Adrenal gland (tissue), 12 donors: ENCODE results near the gene TGFA. TPM values are rescaled to one million over a fixed set of nuclear protein-coding genes. Genes with fewer than 3 reads are reported as not detected.

ENCODE experiments used
- DNase-seq, 7 donors: peaks; one replicate each; pipeline ENCODE4 v3.0.0-alpha.2; 2019 to 2020
- H3K27ac ChIP-seq, 5 donors: fragments of 200-600 bp; sonication (generic) in 4 of 5; 1 replicate in 3 of 5; 2 replicates in 2 of 5; pipeline versions ENCODE4 v1.5.1 to v1.8.0; 2016 to 2020; ENCODE audit warnings: mild to moderate bottlenecking in 1 of 5
- H3K27me3 ChIP-seq: fragments of 200-600 bp; 2 replicates; pipeline ENCODE4 v1.8.0; 2021
- H3K36me3 ChIP-seq, 2 donors: fragments of 200-600 bp; replicated peaks in 1 of 2; 1 replicate in 1 of 2; 2 replicates in 1 of 2; pipeline versions ENCODE4 v1.5.1 to v1.8.0; 2018 to 2022
- H3K4me1 ChIP-seq, 2 donors: fragments of 200-600 bp; replicated peaks in 1 of 2; 1 replicate in 1 of 2; 2 replicates in 1 of 2; pipeline versions ENCODE4 v1.5.1 to v1.8.0; 2018 to 2021
- H3K4me3 ChIP-seq, 4 donors: fragments of 200-600 bp; sonication (generic) in 3 of 4; one replicate each; pipeline ENCODE4 v1.5.1; 2016 to 2018
- H3K9me3 ChIP-seq, 3 donors: fragments of 200-600 bp; sonication (generic) in 1 of 3; replicated peaks in 1 of 3; 1 replicate in 2 of 3; 2 replicates in 1 of 3; pipeline versions ENCODE4 v1.5.1 to v1.8.0; 2016 to 2021
- POLR2A ChIP-seq, 2 donors: fragments of 450-650 bp; IDR thresholded peaks; one replicate each; pipeline ENCODE4 v1.6.1; 2017; ENCODE audit warnings: antibody characterized with exemption in 2 of 2, mild to moderate bottlenecking in 2 of 2, moderate library complexity in 1 of 2
- WGBS, 4 donors: extraction: QIAGEN DNeasy Blood & Tissue Kit in 2 of 4; methylation state at CpG; one replicate each; pipeline versions ENCODE4 v1.1.5 to v1.1.7; 2013 to 2017; 5-methylcytosine and 5-hydroxymethylcytosine counted together
- intact Hi-C, 2 donors: fragments of 100-400 bp; cut with DNase I; formaldehyde crosslinking; loops; one replicate each; pipeline versions ENCODE4 v1.14.1 to v1.15.0; 2022 to 2023
- polyA plus RNA-seq, 3 donors: library from polyadenylated mRNA; stranded (reverse); fragments of 200-250 nt in 2 of 3; fragments of 350-450 nt in 1 of 3; fragmentation: Illumina TruSeq in 1 of 3; extraction: RNeasy Lipid Tissue Mini Kit (QIAGEN cat#74804) in 1 of 3; gene quantifications; one replicate each; pipeline ENCODE4 v1.2.3, GENCODE V29; 2013 to 2014
- total RNA-seq, 9 donors: library from RNA; depleted of rRNA in 4 of 9; stranded (reverse); fragments of >200 nt in 4 of 9; fragments of 120-200 nt in 1 of 9; fragmentation: NEBNext Ultra II Directional in 1 of 9; extraction: Animal tissue kit (Norgen Biotek cat#: 25700) in 1 of 9; gene quantifications; one replicate each; pipeline versions ENCODE4 v1.1.0 to v1.2.4, GENCODE V29; 2013 to 2023
- TF ChIP-seq, protein P1 (sequence below), 6 experiments: fragments of 450-650 bp in 4 of 6; fragments of 200-600 bp in 2 of 6; sonication (generic) in 1 of 6; IDR thresholded peaks; 1 replicate in 5 of 6; 2 replicates in 1 of 6; pipeline versions ENCODE4 v1.5.1 to v1.8.0; 2016 to 2021; ENCODE audit warnings: antibody characterized with exemption in 6 of 6, mild to moderate bottlenecking in 2 of 6, moderate library complexity in 1 of 6
- donor health status: healthy with polysubstance abuse.
- donor health status: Bipolar disorder and iron deficiency.
- donor health status: DM: yes; HTN: yes; CAD: no.
- donor health status: DM: no; HTN: no; CAD: no.
- donor health status: DM: no; HTN: no; CAD: no.
- donor health status: DM: yes; HTN: yes; CAD: no.

The TGFA gene
- total and polyA plus RNA-seq, 12 donors: 0.11 to 8.2 (median 0.75) TPM

DNA sequence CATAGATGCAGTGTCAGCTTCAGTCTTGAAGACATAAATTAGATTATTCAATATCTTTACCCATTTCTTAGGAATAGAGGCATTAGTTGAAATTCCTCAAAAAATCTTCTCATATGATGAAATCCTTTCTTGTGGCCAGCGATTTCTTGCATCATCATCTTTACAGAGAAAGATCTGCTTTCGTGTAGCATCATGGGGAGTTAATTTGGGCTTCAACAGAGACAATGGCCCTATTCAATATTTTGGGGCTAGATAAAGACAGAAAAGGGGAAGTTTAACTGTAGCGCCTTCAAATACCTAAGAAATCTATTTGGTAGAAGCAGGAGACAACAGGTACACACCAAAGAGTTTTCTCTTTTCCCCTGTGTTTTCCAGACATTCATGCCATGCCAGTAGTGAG is 73.8 kb downstream of the TGFA start:
- WGBS, 4 donors: 69 to 75% (median 72%) methylated on average over 3 of the region's 3 CpGs
- Histone ChIP-seq H3K4me1 (no peaks in the 10 kb centered on the region), H3K27ac (no peak overlapping the region), H3K9me3 (no peaks in the 10 kb centered on the region), H3K4me3 (no peak overlapping the region), H3K36me3 (no peaks in the 10 kb centered on the region), H3K27me3 (peaks cover 7% of the 10 kb centered on the region)
- TF ChIP-seq POLR2A (IDR thresholded peaks at IDR 0.05): no peak
- TF ChIP-seq, protein P1, sequence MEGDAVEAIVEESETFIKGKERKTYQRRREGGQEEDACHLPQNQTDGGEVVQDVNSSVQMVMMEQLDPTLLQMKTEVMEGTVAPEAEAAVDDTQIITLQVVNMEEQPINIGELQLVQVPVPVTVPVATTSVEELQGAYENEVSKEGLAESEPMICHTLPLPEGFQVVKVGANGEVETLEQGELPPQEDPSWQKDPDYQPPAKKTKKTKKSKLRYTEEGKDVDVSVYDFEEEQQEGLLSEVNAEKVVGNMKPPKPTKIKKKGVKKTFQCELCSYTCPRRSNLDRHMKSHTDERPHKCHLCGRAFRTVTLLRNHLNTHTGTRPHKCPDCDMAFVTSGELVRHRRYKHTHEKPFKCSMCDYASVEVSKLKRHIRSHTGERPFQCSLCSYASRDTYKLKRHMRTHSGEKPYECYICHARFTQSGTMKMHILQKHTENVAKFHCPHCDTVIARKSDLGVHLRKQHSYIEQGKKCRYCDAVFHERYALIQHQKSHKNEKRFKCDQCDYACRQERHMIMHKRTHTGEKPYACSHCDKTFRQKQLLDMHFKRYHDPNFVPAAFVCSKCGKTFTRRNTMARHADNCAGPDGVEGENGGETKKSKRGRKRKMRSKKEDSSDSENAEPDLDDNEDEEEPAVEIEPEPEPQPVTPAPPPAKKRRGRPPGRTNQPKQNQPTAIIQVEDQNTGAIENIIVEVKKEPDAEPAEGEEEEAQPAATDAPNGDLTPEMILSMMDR (IDR thresholded peaks at IDR 0.05): no peak
- DNase-seq: no peak
- intact Hi-C loops: no loop called here

GRCh38 chr2:70477441-70477844 is 76.2 kb downstream of the TGFA start:
- DNase-seq: no peak
- H3K4me3 ChIP-seq: no peak overlapping the region
- TF ChIP-seq POLR2A (IDR thresholded peaks at IDR 0.05): no peak
- TF ChIP-seq, protein P1 (IDR thresholded peaks at IDR 0.05): no peak
- no peak overlapping the region for H3K27ac ChIP-seq
- intact Hi-C loops: no loop called here
- no peaks in the 10 kb centered on the region for H3K4me1 ChIP-seq
- WGBS, 4 donors: 20 to 50% (median 28%) methylated on average over 1 of the region's 1 CpG
- H3K27me3 ChIP-seq: peaks cover 7% of the 10 kb centered on the region
- no peaks in the 10 kb centered on the region for H3K9me3 ChIP-seq
- H3K36me3 ChIP-seq: no peaks in the 10 kb centered on the region

GRCh38 chr2:70475266-70475665 is 78.4 kb downstream of the TGFA start:
- peak in 1 of 7 donors; percentile 16 for DNase-seq
- H3K36me3 ChIP-seq: no peaks in the 10 kb centered on the region
- H3K4me3 ChIP-seq: no peak overlapping the region
- no peaks in the 10 kb centered on the region for H3K4me1 ChIP-seq
- no peak for TF ChIP-seq POLR2A (IDR thresholded peaks at IDR 0.05)
- TF ChIP-seq, protein P1 (IDR thresholded peaks at IDR 0.05): no peak
- H3K27me3 ChIP-seq: peaks cover 7% of the 10 kb centered on the region
- intact Hi-C loops: no loop called here
- no peaks in the 10 kb centered on the region for H3K9me3 ChIP-seq
- WGBS, 4 donors: 56 to 82% (median 75%) methylated on average over 5 of the region's 5 CpGs
- H3K27ac ChIP-seq: no peak overlapping the region

GRCh38 chr2:70474256-70474848 is 79.3 kb downstream of the TGFA start:
- H3K27me3 ChIP-seq: peaks cover 7% of the 10 kb centered on the region
- TF ChIP-seq, protein P1 (IDR thresholded peaks at IDR 0.05): no peak
- TF ChIP-seq POLR2A (IDR thresholded peaks at IDR 0.05): no peak
- 45 to 71% (median 52%) methylated on average over 1 of the region's 1 CpG for WGBS, 4 donors
- no peaks in the 10 kb centered on the region for H3K9me3 ChIP-seq
- H3K4me3 ChIP-seq: no peak overlapping the region
- H3K27ac ChIP-seq: no peak overlapping the region
- intact Hi-C loops: no loop called here
- H3K36me3 ChIP-seq: no peaks in the 10 kb centered on the region
- peak in 1 of 7 donors; percentile 22 for DNase-seq
- H3K4me1 ChIP-seq: no peaks in the 10 kb centered on the region
